HG02852 (cell line): ENCODE measurements around the gene NAGK.
"Not testable (repeated sequence)": the region's sequence is repeated elsewhere in the genome, so short reads cannot be mapped to it uniquely, and the experiment has no call there.

Experiments
- ATAC-seq: cut with Tn5 transposase; IDR thresholded peaks from one replicate; pipeline ENCODE4 v1.9.1; 2021; ENCODE audit warnings: mild to moderate bottlenecking, moderate library complexity; ENCODE audit not compliant: unreplicated experiment

Gene NAGK

GRCh38 chr2:71103809-71104208, 35.4 kb downstream of the NAGK start:
- no peak for ATAC-seq

- not testable (repeated sequence) for ATAC-seq
These were observed 38.0 kb downstream of the NAGK start for GRCh38 chr2:71106463-71106862.

- no peak for ATAC-seq
These were observed 39.6 kb downstream of the NAGK start for GRCh38 chr2:71108091-71108490.

- no peak for ATAC-seq
These were observed 45.4 kb downstream of the NAGK start for GRCh38 chr2:71113843-71114242.

- no peak for ATAC-seq
These were observed 48.6 kb downstream of the NAGK start for GRCh38 chr2:71117063-71117462.

- no peak for ATAC-seq
These were observed 51.7 kb downstream of the NAGK start for GRCh38 chr2:71120195-71120594.

- no peak for ATAC-seq
These were observed 53.0 kb downstream of the NAGK start for GRCh38 chr2:71121479-71121878.

GRCh38 chr2:71122387-71123298, 54.2 kb downstream of the NAGK start:
- ATAC-seq = no peak

GRCh38 chr2:71125506-71126294, 57.3 kb downstream of the NAGK start:
- no peak for ATAC-seq

GRCh38 chr2:71126957-71127356, 58.5 kb downstream of the NAGK start:
- ATAC-seq = no peak
